ENCODE measurements around the gene STK35. TPM values are rescaled to one million over a fixed set of nuclear protein-coding genes. Genes with fewer than 3 reads are reported as not detected.

STK35 gene
- polyA plus RNA-seq, 1 donor from 2014 or later = 10.8 TPM

DNA sequence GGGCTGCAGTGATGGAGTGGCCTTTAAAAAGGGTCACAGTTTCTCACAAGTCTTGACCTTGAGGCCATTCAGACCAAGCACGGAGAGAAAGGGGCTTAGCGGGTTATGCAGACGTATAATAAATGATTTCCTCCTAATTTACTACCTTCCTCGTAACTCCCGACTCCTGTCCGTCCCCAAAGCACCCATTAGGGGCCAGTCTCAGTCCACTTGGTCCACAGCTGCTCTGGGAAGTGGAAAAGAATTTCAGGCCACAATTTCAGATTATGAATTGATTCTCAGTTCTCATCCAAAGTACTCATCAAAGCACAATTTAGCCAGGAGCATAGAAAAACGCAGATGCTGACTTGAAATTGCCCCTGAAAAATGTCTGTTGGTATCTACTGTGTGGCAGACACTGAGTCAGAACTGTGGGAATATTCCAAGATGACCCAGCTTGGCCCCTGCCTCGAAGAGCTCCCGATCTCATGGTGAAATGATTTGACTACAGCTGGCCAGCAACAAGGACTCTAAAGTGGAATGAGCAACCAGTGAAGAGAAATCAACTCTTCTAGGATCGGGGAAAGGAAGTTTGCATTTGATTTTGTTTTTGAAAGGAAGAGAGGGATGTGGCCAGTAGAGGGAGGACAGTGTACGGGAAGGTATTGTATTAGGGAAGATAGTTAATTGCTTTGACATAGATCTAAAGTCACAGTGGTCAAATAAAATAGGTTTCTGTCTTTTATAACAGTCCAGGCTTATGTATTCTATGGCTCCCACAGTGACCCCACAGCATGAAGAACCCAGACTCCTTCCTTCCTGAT is 15.2 kb upstream of the STK35 start:
- no peaks in the 10 kb centered on the region for H3K79me2 ChIP-seq (replicated peaks; ENCODE audit: insufficient read depth, low read length)
- no peak overlapping the region for H3K9ac ChIP-seq (ENCODE audit: low read length)
- H4K20me1 ChIP-seq (ENCODE audit: insufficient read depth) = no peaks in the 10 kb centered on the region
- H3K4me3 ChIP-seq (ENCODE audit: low read length) = no peak overlapping the region
- no peaks in the 10 kb centered on the region for H3K36me3 ChIP-seq (ENCODE audit: insufficient read depth, low read length)
- H3F3A ChIP-seq (ENCODE audit: insufficient read depth, low read length, poor library complexity, severe bottlenecking) = no peaks in the 10 kb centered on the region
- H3K9me3 ChIP-seq (ENCODE audit: low read length) = no peaks in the 10 kb centered on the region
- H3K27me3 ChIP-seq (ENCODE audit: insufficient read depth, low read depth, low read length) = no peaks in the 10 kb centered on the region
- H3K27ac ChIP-seq (ENCODE audit: low read length) = no peak overlapping the region
- H2AFZ ChIP-seq (ENCODE audit: low read depth, low read length) = no peak overlapping the region
- H3K9me2 ChIP-seq (ENCODE audit: insufficient read depth, low read length) = no peaks in the 10 kb centered on the region
- H3K4me2 ChIP-seq (ENCODE audit: low read length) = no peak overlapping the region
- TF ChIP-seq, protein P1, sequence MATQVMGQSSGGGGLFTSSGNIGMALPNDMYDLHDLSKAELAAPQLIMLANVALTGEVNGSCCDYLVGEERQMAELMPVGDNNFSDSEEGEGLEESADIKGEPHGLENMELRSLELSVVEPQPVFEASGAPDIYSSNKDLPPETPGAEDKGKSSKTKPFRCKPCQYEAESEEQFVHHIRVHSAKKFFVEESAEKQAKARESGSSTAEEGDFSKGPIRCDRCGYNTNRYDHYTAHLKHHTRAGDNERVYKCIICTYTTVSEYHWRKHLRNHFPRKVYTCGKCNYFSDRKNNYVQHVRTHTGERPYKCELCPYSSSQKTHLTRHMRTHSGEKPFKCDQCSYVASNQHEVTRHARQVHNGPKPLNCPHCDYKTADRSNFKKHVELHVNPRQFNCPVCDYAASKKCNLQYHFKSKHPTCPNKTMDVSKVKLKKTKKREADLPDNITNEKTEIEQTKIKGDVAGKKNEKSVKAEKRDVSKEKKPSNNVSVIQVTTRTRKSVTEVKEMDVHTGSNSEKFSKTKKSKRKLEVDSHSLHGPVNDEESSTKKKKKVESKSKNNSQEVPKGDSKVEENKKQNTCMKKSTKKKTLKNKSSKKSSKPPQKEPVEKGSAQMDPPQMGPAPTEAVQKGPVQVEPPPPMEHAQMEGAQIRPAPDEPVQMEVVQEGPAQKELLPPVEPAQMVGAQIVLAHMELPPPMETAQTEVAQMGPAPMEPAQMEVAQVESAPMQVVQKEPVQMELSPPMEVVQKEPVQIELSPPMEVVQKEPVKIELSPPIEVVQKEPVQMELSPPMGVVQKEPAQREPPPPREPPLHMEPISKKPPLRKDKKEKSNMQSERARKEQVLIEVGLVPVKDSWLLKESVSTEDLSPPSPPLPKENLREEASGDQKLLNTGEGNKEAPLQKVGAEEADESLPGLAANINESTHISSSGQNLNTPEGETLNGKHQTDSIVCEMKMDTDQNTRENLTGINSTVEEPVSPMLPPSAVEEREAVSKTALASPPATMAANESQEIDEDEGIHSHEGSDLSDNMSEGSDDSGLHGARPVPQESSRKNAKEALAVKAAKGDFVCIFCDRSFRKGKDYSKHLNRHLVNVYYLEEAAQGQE (IDR thresholded peaks at IDR 0.05; ENCODE audit: borderline replicate concordance) = no peak
- no peak for TF ChIP-seq TAF1 (IDR thresholded peaks at IDR 0.05; ENCODE audit: low read depth)
- TF ChIP-seq, protein P2, sequence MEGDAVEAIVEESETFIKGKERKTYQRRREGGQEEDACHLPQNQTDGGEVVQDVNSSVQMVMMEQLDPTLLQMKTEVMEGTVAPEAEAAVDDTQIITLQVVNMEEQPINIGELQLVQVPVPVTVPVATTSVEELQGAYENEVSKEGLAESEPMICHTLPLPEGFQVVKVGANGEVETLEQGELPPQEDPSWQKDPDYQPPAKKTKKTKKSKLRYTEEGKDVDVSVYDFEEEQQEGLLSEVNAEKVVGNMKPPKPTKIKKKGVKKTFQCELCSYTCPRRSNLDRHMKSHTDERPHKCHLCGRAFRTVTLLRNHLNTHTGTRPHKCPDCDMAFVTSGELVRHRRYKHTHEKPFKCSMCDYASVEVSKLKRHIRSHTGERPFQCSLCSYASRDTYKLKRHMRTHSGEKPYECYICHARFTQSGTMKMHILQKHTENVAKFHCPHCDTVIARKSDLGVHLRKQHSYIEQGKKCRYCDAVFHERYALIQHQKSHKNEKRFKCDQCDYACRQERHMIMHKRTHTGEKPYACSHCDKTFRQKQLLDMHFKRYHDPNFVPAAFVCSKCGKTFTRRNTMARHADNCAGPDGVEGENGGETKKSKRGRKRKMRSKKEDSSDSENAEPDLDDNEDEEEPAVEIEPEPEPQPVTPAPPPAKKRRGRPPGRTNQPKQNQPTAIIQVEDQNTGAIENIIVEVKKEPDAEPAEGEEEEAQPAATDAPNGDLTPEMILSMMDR (IDR thresholded peaks at IDR 0.05; ENCODE audit: poor library complexity, severe bottlenecking) = no peak
- TF ChIP-seq MXI1 (conservative IDR thresholded peaks at IDR 0.05; ENCODE audit: poor library complexity, severe bottlenecking) = no peak
- TF ChIP-seq POLR2AphosphoS5 (IDR thresholded peaks at IDR 0.05) = no peak
- TF ChIP-seq EZH2 (IDR thresholded peaks at IDR 0.05; ENCODE audit: borderline replicate concordance, insufficient read depth, low read length, poor library complexity, severe bottlenecking) = no peak
- no peak for TF ChIP-seq RAD21 (conservative IDR thresholded peaks at IDR 0.05)
- TF ChIP-seq EP300 (conservative IDR thresholded peaks at IDR 0.05; ENCODE audit: poor library complexity, severe bottlenecking) = no peak
- TF ChIP-seq SMC3 (conservative IDR thresholded peaks at IDR 0.05; ENCODE audit: poor library complexity) = no peak

DNA sequence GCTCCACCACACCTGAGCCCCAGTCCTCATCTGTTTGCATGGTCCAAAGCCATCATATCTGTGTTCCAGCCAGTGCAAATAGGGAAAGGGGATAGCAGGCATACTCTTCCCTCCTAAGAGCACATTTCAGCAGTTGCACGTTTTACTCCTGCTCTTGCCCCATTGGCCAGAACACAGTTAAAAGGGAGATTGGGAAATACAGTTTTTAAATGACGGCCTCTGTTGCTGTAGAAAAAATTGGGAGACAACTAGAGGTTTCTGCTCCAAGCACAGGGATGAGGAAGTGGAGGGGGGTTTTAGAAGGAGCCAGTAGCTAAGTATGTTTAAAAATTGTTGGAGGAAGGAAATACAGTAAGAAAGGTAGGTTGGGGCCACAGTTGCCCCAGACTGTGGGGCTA is 14.6 kb upstream of the STK35 start:
- Histone ChIP-seq H3K27ac (ENCODE audit: low read length) (no peak overlapping the region), H3K9me3 (ENCODE audit: low read length) (no peaks in the 10 kb centered on the region), H4K20me1 (ENCODE audit: insufficient read depth) (no peaks in the 10 kb centered on the region), H3K79me2 (replicated peaks; ENCODE audit: insufficient read depth, low read length) (no peaks in the 10 kb centered on the region), H3K27me3 (ENCODE audit: insufficient read depth, low read depth, low read length) (no peaks in the 10 kb centered on the region), H3K4me2 (ENCODE audit: low read length) (no peak overlapping the region), H3F3A (ENCODE audit: insufficient read depth, low read length, poor library complexity, severe bottlenecking) (no peaks in the 10 kb centered on the region), H3K9me2 (ENCODE audit: insufficient read depth, low read length) (no peaks in the 10 kb centered on the region), H3K9ac (ENCODE audit: low read length) (no peak overlapping the region), H3K4me3 (ENCODE audit: low read length) (no peak overlapping the region), H2AFZ (ENCODE audit: low read depth, low read length) (no peak overlapping the region), H3K36me3 (ENCODE audit: insufficient read depth, low read length) (no peaks in the 10 kb centered on the region)
- TF ChIP-seq EZH2 (IDR thresholded peaks at IDR 0.05; ENCODE audit: borderline replicate concordance, insufficient read depth, low read length, poor library complexity, severe bottlenecking) (no peak), SMC3 (conservative IDR thresholded peaks at IDR 0.05; ENCODE audit: poor library complexity) (no peak), RAD21 (conservative IDR thresholded peaks at IDR 0.05) (no peak), POLR2AphosphoS5 (IDR thresholded peaks at IDR 0.05) (no peak)
- TF ChIP-seq, protein P1 (IDR thresholded peaks at IDR 0.05; ENCODE audit: borderline replicate concordance) = no peak

All from neural cell (in vitro differentiated cells).